ENCODE measurements around the gene ROBO3.

The ROBO3 gene

GRCh38 chr11:124919898-124920297 is 54.7 kb downstream of the ROBO3 start:
- TF ChIP-seq CTCF (IDR thresholded peaks at IDR 0.05; ENCODE audit: insufficient read depth, low read length) (no peak), GABPA (IDR thresholded peaks at IDR 0.05; ENCODE audit: low read depth) (no peak), POLR2AphosphoS5 (IDR thresholded peaks at IDR 0.05; ENCODE audit: low read depth) (no peak), SPI1 (IDR thresholded peaks at IDR 0.05; ENCODE audit: borderline replicate concordance, low read depth) (no peak; the same call in 1 of the 2 replicates)
- TF ChIP-seq, protein P1, sequence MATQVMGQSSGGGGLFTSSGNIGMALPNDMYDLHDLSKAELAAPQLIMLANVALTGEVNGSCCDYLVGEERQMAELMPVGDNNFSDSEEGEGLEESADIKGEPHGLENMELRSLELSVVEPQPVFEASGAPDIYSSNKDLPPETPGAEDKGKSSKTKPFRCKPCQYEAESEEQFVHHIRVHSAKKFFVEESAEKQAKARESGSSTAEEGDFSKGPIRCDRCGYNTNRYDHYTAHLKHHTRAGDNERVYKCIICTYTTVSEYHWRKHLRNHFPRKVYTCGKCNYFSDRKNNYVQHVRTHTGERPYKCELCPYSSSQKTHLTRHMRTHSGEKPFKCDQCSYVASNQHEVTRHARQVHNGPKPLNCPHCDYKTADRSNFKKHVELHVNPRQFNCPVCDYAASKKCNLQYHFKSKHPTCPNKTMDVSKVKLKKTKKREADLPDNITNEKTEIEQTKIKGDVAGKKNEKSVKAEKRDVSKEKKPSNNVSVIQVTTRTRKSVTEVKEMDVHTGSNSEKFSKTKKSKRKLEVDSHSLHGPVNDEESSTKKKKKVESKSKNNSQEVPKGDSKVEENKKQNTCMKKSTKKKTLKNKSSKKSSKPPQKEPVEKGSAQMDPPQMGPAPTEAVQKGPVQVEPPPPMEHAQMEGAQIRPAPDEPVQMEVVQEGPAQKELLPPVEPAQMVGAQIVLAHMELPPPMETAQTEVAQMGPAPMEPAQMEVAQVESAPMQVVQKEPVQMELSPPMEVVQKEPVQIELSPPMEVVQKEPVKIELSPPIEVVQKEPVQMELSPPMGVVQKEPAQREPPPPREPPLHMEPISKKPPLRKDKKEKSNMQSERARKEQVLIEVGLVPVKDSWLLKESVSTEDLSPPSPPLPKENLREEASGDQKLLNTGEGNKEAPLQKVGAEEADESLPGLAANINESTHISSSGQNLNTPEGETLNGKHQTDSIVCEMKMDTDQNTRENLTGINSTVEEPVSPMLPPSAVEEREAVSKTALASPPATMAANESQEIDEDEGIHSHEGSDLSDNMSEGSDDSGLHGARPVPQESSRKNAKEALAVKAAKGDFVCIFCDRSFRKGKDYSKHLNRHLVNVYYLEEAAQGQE (IDR thresholded peaks at IDR 0.05; ENCODE audit: insufficient replicate concordance, low read depth) = no peak
- Histone ChIP-seq H3K27ac (replicated peaks) (no peak overlapping the region), H3K4me3 (replicated peaks; ENCODE audit: insufficient read depth, low read length) (no peak overlapping the region), H3K27me3 (ENCODE audit: insufficient read depth, poor library complexity, severe bottlenecking) (no peaks in the 10 kb centered on the region)
- DNase-seq (ENCODE audit: low read depth in 1 of 2, low spot score in 1 of 2) = no peak

DNA sequence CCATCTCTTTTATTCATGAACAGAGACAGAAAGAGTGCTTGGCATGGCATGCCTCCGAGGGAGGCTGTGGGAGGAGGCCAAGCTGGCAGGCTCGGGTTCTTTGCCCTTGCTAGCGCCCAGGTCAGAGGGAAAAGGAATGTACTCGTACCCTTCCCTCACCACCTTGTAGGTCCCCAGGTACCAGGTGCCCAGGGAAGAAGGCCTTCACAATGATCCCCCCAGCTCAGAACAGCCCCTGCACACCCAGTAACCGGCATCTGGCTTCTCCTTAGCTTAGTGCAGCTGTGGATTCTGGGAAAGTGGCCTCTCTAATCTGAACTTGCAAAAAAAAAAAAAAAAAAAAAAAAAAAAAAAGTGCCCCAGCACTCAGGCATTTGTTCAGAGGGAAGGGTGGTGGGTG is 55.1 kb downstream of the ROBO3 start:
- Histone ChIP-seq H3K27ac (replicated peaks) (no peak overlapping the region), H3K27me3 (ENCODE audit: insufficient read depth, poor library complexity, severe bottlenecking) (no peaks in the 10 kb centered on the region), H3K4me3 (replicated peaks; ENCODE audit: insufficient read depth, low read length) (no peak overlapping the region)
- no peak for TF ChIP-seq SPI1 (IDR thresholded peaks at IDR 0.05; ENCODE audit: borderline replicate concordance, low read depth)
- TF ChIP-seq POLR2AphosphoS5 (IDR thresholded peaks at IDR 0.05; ENCODE audit: low read depth) = no peak
- TF ChIP-seq GABPA (IDR thresholded peaks at IDR 0.05; ENCODE audit: low read depth) = no peak
- TF ChIP-seq CTCF (IDR thresholded peaks at IDR 0.05; ENCODE audit: insufficient read depth, low read length) = no peak
- TF ChIP-seq, protein P1 (IDR thresholded peaks at IDR 0.05; ENCODE audit: insufficient replicate concordance, low read depth) = no peak
- DNase-seq (ENCODE audit: low read depth in 1 of 2, low spot score in 1 of 2) = no peak

GRCh38 chr11:124920870-124921609 is 55.8 kb downstream of the ROBO3 start:
- TF ChIP-seq, protein P1 (IDR thresholded peaks at IDR 0.05; ENCODE audit: insufficient replicate concordance, low read depth) = no peak
- TF ChIP-seq POLR2AphosphoS5 (IDR thresholded peaks at IDR 0.05; ENCODE audit: low read depth) (no peak), SPI1 (IDR thresholded peaks at IDR 0.05; ENCODE audit: borderline replicate concordance, low read depth) (no peak), CTCF (IDR thresholded peaks at IDR 0.05; ENCODE audit: insufficient read depth, low read length) (no peak), GABPA (IDR thresholded peaks at IDR 0.05; ENCODE audit: low read depth) (no peak)
- no peak overlapping the region for H3K4me3 ChIP-seq (replicated peaks; ENCODE audit: insufficient read depth, low read length)
- peak in 1 of 2 experiments; percentile 21 for DNase-seq (ENCODE audit: low read depth in 1 of 2, low spot score in 1 of 2)
- H3K27me3 ChIP-seq (ENCODE audit: insufficient read depth, poor library complexity, severe bottlenecking) = no peaks in the 10 kb centered on the region
- H3K27ac ChIP-seq (replicated peaks) = no peak overlapping the region
